IMR-90 (cell line): ENCODE data around the gene RETREG1. TPM values are rescaled to one million over a fixed set of nuclear protein-coding genes. Genes with fewer than 3 reads are reported as not detected.
A peak's percentile ranks its signal among the peaks of the same experiment; 100 is the strongest.

Experiments
- ATAC-seq: fragments of 200-7000 bp; cut with Tn5 transposase; 2 replicates; pipeline ENCODE4 v1.9.1; 2020; ENCODE audit warnings: low read depth, mild to moderate bottlenecking, moderate library complexity
- BruUV-seq: library from RNA; stranded (reverse); fragments of 400-500 nt; replicated peaks from 2 replicates; lab custom pipeline; 2021; lab: Mats Ljungman, UMichigan
- CTCF ChIA-PET: fragments of 300-600 bp; formaldehyde crosslinking; extraction: SDS; loops from one replicate; lab custom pipeline; 2021; ENCODE audit warnings: antibody characterized with exemption; lab: Yijun Ruan, JAX
- POLR2A ChIA-PET: fragments of 300-600 bp; sonication (Branson Sonifier 250); formaldehyde crosslinking; loops from one replicate; lab custom pipeline; 2022; ENCODE audit warnings: antibody characterized with exemption; ENCODE audit not compliant: unreplicated experiment; lab: Charles Lee
- DNase-seq: peaks from one replicate; pipeline ENCODE4 v3.0.0; 2013
- H2AFZ ChIP-seq: replicated peaks from 2 replicates; pipeline ENCODE3; 2013; ENCODE audit warnings: low read length, mild to moderate bottlenecking; ENCODE audit not compliant: poor library complexity
- H2AK5ac ChIP-seq: 2 replicates; pipeline ENCODE4 v1.6.1; 2013; ENCODE audit warnings: low read depth, low read length, inconsistent platforms
- H2AK9ac ChIP-seq: replicated peaks from 2 replicates; pipeline ENCODE3; 2013; ENCODE audit warnings: mild to moderate bottlenecking, low read depth, low read length, moderate library complexity; ENCODE audit not compliant: poor library complexity
- H2BK120ac ChIP-seq: 2 replicates; pipeline ENCODE4 v1.6.1; 2013; ENCODE audit warnings: low read depth, low read length, inconsistent platforms
- H2BK15ac ChIP-seq: 3 replicates; pipeline ENCODE4 v1.6.1; 2013; ENCODE audit warnings: low read depth, low read length, inconsistent platforms
- H2BK20ac ChIP-seq: 2 replicates; pipeline ENCODE4 v1.6.1; 2013; ENCODE audit warnings: low read depth, mild to moderate bottlenecking, inconsistent platforms, low read length, moderate library complexity
- H2BK5ac ChIP-seq: 2 replicates; pipeline ENCODE4 v1.6.1; 2013; ENCODE audit warnings: mild to moderate bottlenecking, low read depth, low read length, inconsistent platforms; ENCODE audit not compliant: poor library complexity, severe bottlenecking
- H3K14ac ChIP-seq: replicated peaks from 2 replicates; pipeline ENCODE4 v1.6.1; 2013; ENCODE audit warnings: low read depth, low read length, inconsistent platforms
- H3K18ac ChIP-seq: 2 replicates; pipeline ENCODE4 v1.6.1; 2013; ENCODE audit warnings: low read depth, low read length, control low read depth
- H3K23ac ChIP-seq: 2 replicates; pipeline ENCODE4 v1.6.1; 2013; ENCODE audit warnings: low read depth, low read length, inconsistent platforms
- H3K27ac ChIP-seq: 2 replicates; pipeline ENCODE4 v1.5.1; 2013; ENCODE audit warnings: mild to moderate bottlenecking, control low read depth, low read length; ENCODE audit not compliant: insufficient read depth
- H3K27me3 ChIP-seq: 2 replicates; pipeline ENCODE4 v1.6.1; 2013; ENCODE audit warnings: low read length; ENCODE audit not compliant: control insufficient read depth, insufficient read depth
- H3K36me3 ChIP-seq: 2 replicates; pipeline ENCODE4 v1.6.1; 2013; ENCODE audit warnings: low read length, mixed read lengths; ENCODE audit not compliant: control insufficient read depth, insufficient read depth
- H3K4ac ChIP-seq: 2 replicates; pipeline ENCODE4 v1.6.1; 2013; ENCODE audit warnings: low read depth, low read length, inconsistent platforms
- H3K4me1 ChIP-seq: 2 replicates; pipeline ENCODE4 v1.6.1; 2013; ENCODE audit warnings: low read length, mixed read lengths; ENCODE audit not compliant: control insufficient read depth, insufficient read depth
- H3K4me2 ChIP-seq: 2 replicates; pipeline ENCODE4 v1.6.1; 2013; ENCODE audit warnings: low read depth, mild to moderate bottlenecking, control low read depth, low read length, moderate library complexity
- H3K4me3 ChIP-seq: 2 replicates; pipeline ENCODE4 v1.5.1; 2013; ENCODE audit warnings: low read depth, mild to moderate bottlenecking, control low read depth, low read length, moderate library complexity; ENCODE audit not compliant: insufficient read depth
- H3K56ac ChIP-seq: 2 replicates; pipeline ENCODE4 v1.6.1; 2013; ENCODE audit warnings: low read length, inconsistent platforms; ENCODE audit not compliant: insufficient read depth; ENCODE audit errors: extremely low read depth
- H3K79me1 ChIP-seq, 2 experiments: 2 replicates each; pipeline ENCODE4 v1.6.1; 2013; ENCODE audit warnings: low read length in 2 of 2, inconsistent platforms in 1 of 2, low read depth in 1 of 2
- H3K9ac ChIP-seq: 2 replicates; pipeline ENCODE4 v1.6.1; 2013; ENCODE audit warnings: low read depth, low read length, control low read depth
- H3K9me1 ChIP-seq: 2 replicates; pipeline ENCODE4 v1.6.1; 2013; ENCODE audit warnings: low read length, inconsistent platforms; ENCODE audit not compliant: insufficient read depth
- H3K9me3 ChIP-seq: 2 replicates; pipeline ENCODE4 v1.6.1; 2013; ENCODE audit warnings: low read length; ENCODE audit not compliant: control insufficient read depth, insufficient read depth
- H4K20me1 ChIP-seq: 2 replicates; pipeline ENCODE4 v1.6.1; 2013; ENCODE audit warnings: low read length, inconsistent platforms; ENCODE audit not compliant: insufficient read depth
- H4K5ac ChIP-seq: 2 replicates; pipeline ENCODE4 v1.6.1; 2013; ENCODE audit warnings: mild to moderate bottlenecking, low read depth, low read length, control low read depth
- H4K8ac ChIP-seq, 2 experiments: 2 replicates each; pipeline ENCODE4 v1.6.1; 2013; ENCODE audit warnings: low read depth in 2 of 2, low read length in 2 of 2, control low read depth in 1 of 2, inconsistent platforms in 1 of 2
- H4K91ac ChIP-seq: 2 replicates; pipeline ENCODE4 v1.6.1; 2013; ENCODE audit warnings: low read depth, low read length, inconsistent platforms; ENCODE audit not compliant: insufficient read depth
- BHLHE40 ChIP-seq: fragments of 150-350 bp; IDR thresholded peaks from 2 replicates; pipeline ENCODE4 v1.6.1; 2016; ENCODE audit warnings: mild to moderate bottlenecking, low read depth, low read length
- FOS ChIP-seq: fragments of 150-350 bp; IDR thresholded peaks from 2 replicates; pipeline ENCODE4 v1.6.1; 2016; ENCODE audit warnings: low read depth, low read length
- MXI1 ChIP-seq: IDR thresholded peaks from 2 replicates; pipeline ENCODE4 v1.6.1; 2012; ENCODE audit warnings: low read depth, mild to moderate bottlenecking, low read length, moderate library complexity, borderline replicate concordance
- RCOR1 ChIP-seq: IDR thresholded peaks from 2 replicates; pipeline ENCODE4 v1.6.1; 2012; ENCODE audit warnings: mild to moderate bottlenecking, low read length, improper control_type of control experiment; ENCODE audit not compliant: insufficient replicate concordance
- WGBS, 2 experiments: methylation state at CpG; one replicate each; pipeline versions ENCODE4 v1.1.5 to v1.1.7; 2013; ENCODE audit warnings: missing lambda C conversion rate in 2 of 2; ENCODE audit not compliant: insufficient read length in 1 of 2; ENCODE audit errors: extremely low coverage in 2 of 2; 5-methylcytosine and 5-hydroxymethylcytosine counted together
- dilution Hi-C: fragments of 300-500 bp; cut with HindIII; formaldehyde crosslinking; loops from one replicate; pipeline ENCODE4 v1.14.3; 2018; ENCODE audit warnings: low sequenced_read_pairs; ENCODE audit not compliant: unreplicated experiment
- in situ Hi-C: fragments of 300-500 bp; cut with MboI; formaldehyde crosslinking; loops from 3 replicates; pipeline ENCODE4 v1.14.3; 2019; ENCODE audit warnings: low sequenced_read_pairs, inconsistent platforms, mixed read lengths
- intact Hi-C: fragments of 100-400 bp; cut with micrococcal nuclease; formaldehyde crosslinking; loops from 2 replicates; pipeline ENCODE4 v1.10.0; 2022
- polyA plus RNA-seq, 3 experiments: library from polyadenylated mRNA; depleted of rRNA; stranded (reverse); fragments of >200 nt; gene quantifications; 2 replicates each; pipeline ENCODE4 v1.2.3, GENCODE V29; 2012; ENCODE audit warnings: low replicate concordance in 1 of 3
- total RNA-seq: library from RNA; depleted of rRNA; stranded (reverse); fragments of >200 nt; gene quantifications from 2 replicates; pipeline ENCODE4 v1.2.3, GENCODE V29; 2012

Gene RETREG1
- total and polyA plus RNA-seq, 2 of the 4 experiments (the other 2 are of a cell fraction): not detected

GRCh38 chr5:16457853-16458252 lies 158.9 kb downstream of the RETREG1 start:
- H4K91ac ChIP-seq: no peak overlapping the region
- no peaks in the 10 kb centered on the region for H3K9me3 ChIP-seq
- H3K9me1 ChIP-seq: peaks cover 17% of the 10 kb centered on the region
- BruUV-seq: no TSS peak
- no peak for ATAC-seq
- no peak overlapping the region for H2BK120ac ChIP-seq
- no peak overlapping the region for H3K4me3 ChIP-seq
- in situ Hi-C loops (no loop called here), intact Hi-C loops (no loop called here), dilution Hi-C loops (no loop called here)
- no peak overlapping the region for H3K9ac ChIP-seq
- 33 to 100% methylated on average over 1 of the region's 1 CpG for WGBS, 2 experiments
- H3K4me2 ChIP-seq: no peak overlapping the region
- H3K23ac ChIP-seq: no peak overlapping the region
- H2AK5ac ChIP-seq: no peak overlapping the region
- H4K8ac ChIP-seq: no peak overlapping the region
- H3K14ac ChIP-seq: no peak overlapping the region
- no peak overlapping the region; the same call in 1 of the 2 replicates for H3K18ac ChIP-seq
- no peak overlapping the region for H3K56ac ChIP-seq
- ChIA-PET CTCF (interaction anchor here (0.9 to 3.5 kb wide), 2 partner anchors 14 to 297 kb away, joined by 3 to 19 read pairs; no protein-coding TSS in a partner anchor), POLR2A (no interaction called here)
- no peak overlapping the region for H3K4ac ChIP-seq
- H4K20me1 ChIP-seq: peaks cover 59% of the 10 kb centered on the region
- no peak overlapping the region for H2AK9ac ChIP-seq
- TF ChIP-seq MXI1 (no peak), RCOR1 (no peak), BHLHE40 (peak; percentile 84), FOS (no peak)
- DNase-seq: peak; percentile 49
- no peak overlapping the region for H2BK15ac ChIP-seq
- peaks cover 11 to 60% of the 10 kb centered on the region in 2 experiments for H3K79me1 ChIP-seq
- H4K5ac ChIP-seq: no peak overlapping the region
- H3K4me1 ChIP-seq: peaks cover 17% of the 10 kb centered on the region
- no peaks in the 10 kb centered on the region for H3K27me3 ChIP-seq
- H2BK5ac ChIP-seq: no peak overlapping the region
- H3K27ac ChIP-seq: no peak overlapping the region
- H2AFZ ChIP-seq: no peak overlapping the region
- H2BK20ac ChIP-seq: no peak overlapping the region
- H3K36me3 ChIP-seq: peaks cover 30% of the 10 kb centered on the region
